Body of pancreas (tissue), 4 donors: ENCODE data around the gene TUBGCP2. TPM values are rescaled to one million over a fixed set of nuclear protein-coding genes. Genes with fewer than 3 reads are reported as not detected.

Experiments used
- ATAC-seq: fragments of 150-250 bp; one replicate; pipeline ENCODE4 v1.9.1; 2016
- DNase-seq, 4 donors: peaks; one replicate each; pipeline ENCODE4 v3.0.0-alpha.2; 2019
- H3K27ac ChIP-seq, 4 donors: fragments of 200-600 bp; sonication (generic); 1 replicate in 3 of 4; 2 replicates in 1 of 4; pipeline versions ENCODE4 v1.5.1 to v1.6.1; 2016 to 2019; ENCODE audit warnings: mild to moderate bottlenecking in 1 of 4, mixed read lengths in 1 of 4, moderate library complexity in 1 of 4
- H3K27me3 ChIP-seq, 2 donors: fragments of 200-600 bp; sonication (generic); one replicate each; pipeline ENCODE4 v1.6.0; 2016; ENCODE audit warnings: mild to moderate bottlenecking in 1 of 2
- H3K36me3 ChIP-seq, 2 donors: fragments of 200-600 bp; sonication (generic); replicated peaks in 1 of 2; 2 replicates each; pipeline ENCODE4 v1.5.1; 2016; ENCODE audit warnings: low read depth in 2 of 2; ENCODE audit not compliant: insufficient read depth in 1 of 2
- H3K4me1 ChIP-seq: fragments of 200-600 bp; sonication (generic); one replicate; pipeline ENCODE4 v1.6.0; 2016
- H3K4me3 ChIP-seq, 2 donors: fragments of 200-600 bp; sonication (generic); 1 replicate in 1 of 2; 2 replicates in 1 of 2; pipeline ENCODE4 v1.5.1; 2016 to 2019
- H3K9me3 ChIP-seq, 3 donors: fragments of 200-600 bp; sonication (generic); 1 replicate in 2 of 3; 2 replicates in 1 of 3; pipeline ENCODE4 v1.5.1; 2016
- POLR2A ChIP-seq, 3 donors: fragments of 450-650 bp; IDR thresholded peaks; one replicate each; pipeline ENCODE4 v1.6.1; 2016; ENCODE audit warnings: antibody characterized with exemption in 3 of 3, mild to moderate bottlenecking in 2 of 3
- WGBS, 2 donors: methylation state at CpG; one replicate each; pipeline ENCODE4 v1.1.5; 2017; 5-methylcytosine and 5-hydroxymethylcytosine counted together
- intact Hi-C: fragments of 100-400 bp; cut with DNase I; formaldehyde crosslinking; loops from one replicate; pipeline ENCODE4 v1.15.1; 2023
- total RNA-seq, 2 donors: library from RNA; depleted of rRNA; stranded (reverse); fragments of >200 nt; gene quantifications; one replicate each; pipeline ENCODE4 v1.1.0, GENCODE V29; 2016
- TF ChIP-seq, protein P1 (sequence below), 7 experiments: fragments of 450-650 bp in 4 of 7; fragments of 200-600 bp in 3 of 7; sonication (generic) in 3 of 7; IDR thresholded peaks; one replicate each; pipeline ENCODE4 v1.5.1; 2016 to 2019; ENCODE audit warnings: antibody characterized with exemption in 7 of 7

Gene TUBGCP2
- total RNA-seq, 2 donors from 2014 or later = 32.2 to 36.6 TPM

DNA sequence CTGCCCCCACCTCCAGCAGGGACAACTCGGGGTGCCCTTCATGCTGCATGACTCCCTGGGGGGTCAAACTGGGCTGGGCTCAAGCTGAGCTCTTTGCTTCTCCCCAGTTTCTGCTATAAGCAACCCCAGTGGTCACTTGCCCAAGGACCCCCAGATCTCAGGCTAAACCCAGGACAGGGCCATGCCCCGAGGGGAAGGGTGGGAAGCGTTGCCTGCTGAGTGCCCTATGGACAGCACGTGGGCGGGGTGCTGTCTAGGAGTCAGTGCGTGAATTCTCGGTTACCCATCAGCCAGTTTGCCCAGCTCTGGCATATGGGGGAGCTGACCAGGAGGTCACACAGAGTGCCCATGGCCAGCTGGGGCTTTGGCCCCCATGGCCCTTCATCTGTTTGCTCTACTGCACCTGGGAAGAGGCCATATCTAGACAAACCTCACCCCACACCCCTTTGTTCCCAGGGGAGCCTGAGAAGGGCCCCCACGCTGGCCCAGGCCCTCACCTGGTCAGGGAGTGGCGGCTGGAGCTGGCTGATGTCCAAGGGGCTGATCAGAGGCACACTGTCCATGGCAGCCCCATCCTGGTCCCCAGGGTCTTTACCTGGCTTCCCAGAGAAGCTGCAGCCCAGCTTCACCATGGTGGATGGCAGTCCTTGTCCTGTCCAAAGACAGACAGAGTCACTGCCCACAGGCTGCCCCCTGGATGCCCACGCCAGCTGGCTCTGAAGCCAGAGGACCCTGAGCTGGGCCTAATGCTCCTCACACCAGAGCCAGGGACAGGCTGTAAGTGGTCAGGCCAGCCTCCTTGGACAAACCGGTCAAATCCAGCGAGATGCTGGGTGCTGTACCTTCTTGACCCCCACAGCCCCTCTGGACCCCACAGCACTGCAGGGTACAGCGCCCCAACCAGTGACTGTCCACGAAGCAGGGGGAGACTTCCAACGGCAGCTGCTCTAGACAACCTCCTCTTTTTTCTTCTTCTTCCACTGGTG, 20.0 kb upstream of the TUBGCP2 start:
- H3K4me1 ChIP-seq = peaks cover 29% of the 10 kb centered on the region
- no peak overlapping the region for H3K4me3 ChIP-seq
- 58 to 71% methylated on average over 12 to 15 of the region's 15 CpGs for WGBS, 2 donors
- H3K36me3 ChIP-seq = no peaks in the 10 kb centered on the region
- no peak overlapping the region for H3K27ac ChIP-seq
- peaks cover 0 to 32% of the 10 kb centered on the region in 2 donors for H3K27me3 ChIP-seq
- DNase-seq (no peak), ATAC-seq (no peak)
- no peak for TF ChIP-seq POLR2A (IDR thresholded peaks at IDR 0.05)
- TF ChIP-seq, protein P1, sequence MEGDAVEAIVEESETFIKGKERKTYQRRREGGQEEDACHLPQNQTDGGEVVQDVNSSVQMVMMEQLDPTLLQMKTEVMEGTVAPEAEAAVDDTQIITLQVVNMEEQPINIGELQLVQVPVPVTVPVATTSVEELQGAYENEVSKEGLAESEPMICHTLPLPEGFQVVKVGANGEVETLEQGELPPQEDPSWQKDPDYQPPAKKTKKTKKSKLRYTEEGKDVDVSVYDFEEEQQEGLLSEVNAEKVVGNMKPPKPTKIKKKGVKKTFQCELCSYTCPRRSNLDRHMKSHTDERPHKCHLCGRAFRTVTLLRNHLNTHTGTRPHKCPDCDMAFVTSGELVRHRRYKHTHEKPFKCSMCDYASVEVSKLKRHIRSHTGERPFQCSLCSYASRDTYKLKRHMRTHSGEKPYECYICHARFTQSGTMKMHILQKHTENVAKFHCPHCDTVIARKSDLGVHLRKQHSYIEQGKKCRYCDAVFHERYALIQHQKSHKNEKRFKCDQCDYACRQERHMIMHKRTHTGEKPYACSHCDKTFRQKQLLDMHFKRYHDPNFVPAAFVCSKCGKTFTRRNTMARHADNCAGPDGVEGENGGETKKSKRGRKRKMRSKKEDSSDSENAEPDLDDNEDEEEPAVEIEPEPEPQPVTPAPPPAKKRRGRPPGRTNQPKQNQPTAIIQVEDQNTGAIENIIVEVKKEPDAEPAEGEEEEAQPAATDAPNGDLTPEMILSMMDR (IDR thresholded peaks at IDR 0.05) = no peak
- no peaks in the 10 kb centered on the region for H3K9me3 ChIP-seq
- intact Hi-C loops = no loop called here

DNA sequence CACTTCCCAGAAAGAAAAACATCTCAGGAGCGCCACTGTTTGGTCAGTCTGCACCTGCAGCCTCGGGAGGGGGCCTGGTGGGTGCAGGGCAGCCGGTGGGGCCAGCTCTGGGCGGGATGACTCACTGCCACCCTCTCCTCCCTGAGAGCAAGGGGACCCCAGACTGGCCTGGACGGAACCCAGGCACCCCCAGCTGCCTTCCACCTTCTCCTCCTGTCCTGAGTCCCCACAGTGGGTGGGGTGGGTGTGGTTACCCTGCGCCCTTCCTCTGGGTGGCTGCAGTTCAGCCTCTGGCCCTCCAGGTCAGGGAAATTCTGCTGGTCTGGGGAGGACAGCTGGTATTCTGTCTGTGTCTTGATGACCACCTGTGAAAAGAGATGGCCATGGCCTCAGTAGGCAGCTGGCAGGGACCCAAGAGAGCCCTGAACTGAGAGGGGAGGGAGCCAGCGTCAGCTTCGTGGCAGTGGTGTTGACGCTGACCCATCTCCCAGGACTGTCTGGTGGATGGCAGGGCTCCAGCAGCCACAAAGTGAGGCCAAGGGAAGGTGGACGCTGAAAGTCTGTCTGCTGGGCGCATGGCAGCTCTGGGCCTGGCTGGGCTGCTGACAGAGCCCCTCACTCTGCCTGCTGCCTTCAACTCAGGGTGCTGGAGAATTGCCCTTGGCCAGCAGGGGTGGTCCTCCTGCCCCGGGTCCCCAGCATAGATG, 19.1 kb upstream of the TUBGCP2 start:
- Histone ChIP-seq H3K27me3 (peaks cover 0 to 32% of the 10 kb centered on the region in 2 donors), H3K4me1 (peaks cover 29% of the 10 kb centered on the region), H3K27ac (no peak overlapping the region), H3K4me3 (no peak overlapping the region), H3K36me3 (no peaks in the 10 kb centered on the region), H3K9me3 (no peaks in the 10 kb centered on the region)
- DNase-seq = no peak
- no peak for TF ChIP-seq POLR2A (IDR thresholded peaks at IDR 0.05)
- TF ChIP-seq, protein P1 (IDR thresholded peaks at IDR 0.05) = no peak
- WGBS, 2 donors = 28 to 43% methylated on average over 5 to 12 of the region's 12 CpGs
- ATAC-seq = no peak
- intact Hi-C loops = no loop called here

DNA sequence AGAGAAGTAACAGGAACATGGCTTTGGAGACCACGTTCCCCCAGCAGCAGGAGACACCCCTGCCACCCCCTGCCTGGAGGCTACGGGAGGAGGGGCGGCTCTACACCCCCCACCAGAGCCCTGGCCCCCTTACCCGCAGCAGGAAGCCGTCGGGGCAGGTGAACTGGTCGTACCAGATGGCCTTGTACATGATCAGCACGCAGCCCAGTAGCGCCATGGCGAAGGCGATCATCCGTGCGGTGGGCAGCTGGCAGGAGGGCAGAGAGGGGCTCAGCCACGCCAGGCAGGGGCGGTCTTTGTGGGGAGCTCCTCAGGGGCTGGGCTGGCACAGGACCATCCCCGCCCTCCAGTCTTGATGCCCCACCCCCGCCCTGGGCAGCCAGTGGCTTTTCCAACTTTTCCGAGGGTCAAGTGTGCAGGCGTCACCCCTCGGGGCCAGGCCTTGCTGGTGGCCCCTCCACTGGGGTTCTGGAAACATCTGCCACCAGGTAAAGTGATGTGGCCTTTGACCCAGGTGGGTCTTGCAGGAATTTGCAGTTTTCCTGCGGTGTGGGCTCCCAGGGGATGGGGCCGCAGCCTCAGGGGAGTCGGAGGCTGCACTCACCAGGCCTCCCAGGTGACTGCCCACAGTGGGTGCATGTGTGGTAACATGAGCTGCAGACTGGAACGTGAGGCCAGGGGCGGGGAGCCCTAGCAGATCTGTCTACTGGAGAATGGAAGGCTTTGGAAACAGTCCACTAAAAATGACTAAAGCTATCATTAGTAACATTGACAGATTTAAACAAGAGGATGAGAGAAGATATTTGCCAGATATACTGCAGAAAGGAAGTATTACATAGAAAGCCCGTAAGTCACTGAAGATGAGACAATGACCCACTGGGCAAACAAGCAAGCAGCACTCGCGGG, 18.3 kb upstream of the TUBGCP2 start:
- ATAC-seq = no peak
- Histone ChIP-seq H3K36me3 (no peaks in the 10 kb centered on the region), H3K27me3 (peaks cover 0 to 32% of the 10 kb centered on the region in 2 donors), H3K4me1 (peaks cover 29% of the 10 kb centered on the region), H3K4me3 (no peak overlapping the region), H3K9me3 (no peaks in the 10 kb centered on the region), H3K27ac (no peak overlapping the region)
- TF ChIP-seq, protein P1 (IDR thresholded peaks at IDR 0.05) = no peak
- no peak for TF ChIP-seq POLR2A (IDR thresholded peaks at IDR 0.05)
- intact Hi-C loops = no loop called here
- 21 to 29% methylated on average over 13 to 17 of the region's 28 CpGs for WGBS, 2 donors
- no peak for DNase-seq

DNA sequence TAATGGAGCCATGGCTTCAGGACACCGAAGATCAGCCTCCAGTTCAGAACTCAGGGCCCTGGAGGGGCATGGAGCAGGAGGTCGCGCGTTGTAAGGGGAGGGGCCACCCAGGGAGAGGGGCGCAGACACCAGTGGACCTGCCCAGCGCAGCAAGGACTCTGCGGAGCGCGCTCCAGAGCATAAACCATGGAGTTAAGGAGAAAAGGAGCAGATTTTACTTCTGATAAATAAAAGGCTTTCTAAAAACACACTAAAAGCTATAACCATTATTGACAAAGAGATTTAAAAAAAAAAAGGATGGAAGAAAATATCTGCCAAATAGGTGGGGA, 17.5 kb upstream of the TUBGCP2 start:
- peaks cover 0 to 32% of the 10 kb centered on the region in 2 donors for H3K27me3 ChIP-seq

More for the DNA sequence above, 17.5 kb upstream of the TUBGCP2 start:
- WGBS, 2 donors = 34 to 38% methylated on average over 8 to 9 of the region's 9 CpGs
- Histone ChIP-seq H3K9me3 (no peaks in the 10 kb centered on the region), H3K27ac (no peak overlapping the region), H3K4me1 (peaks cover 29% of the 10 kb centered on the region), H3K4me3 (no peak overlapping the region), H3K36me3 (no peaks in the 10 kb centered on the region)
- TF ChIP-seq, protein P1 (IDR thresholded peaks at IDR 0.05) = no peak
- ATAC-seq = no peak
- intact Hi-C loops = no loop called here
- no peak for DNase-seq
